HG02973 (cell line): Measurements from ENCODE around the gene ZSCAN10.

Experiments
- ATAC-seq: cut with Tn5 transposase; IDR thresholded peaks from one replicate; pipeline ENCODE4 v1.9.1; 2021; ENCODE audit warnings: moderate library complexity; ENCODE audit not compliant: unreplicated experiment

The ZSCAN10 gene

DNA sequence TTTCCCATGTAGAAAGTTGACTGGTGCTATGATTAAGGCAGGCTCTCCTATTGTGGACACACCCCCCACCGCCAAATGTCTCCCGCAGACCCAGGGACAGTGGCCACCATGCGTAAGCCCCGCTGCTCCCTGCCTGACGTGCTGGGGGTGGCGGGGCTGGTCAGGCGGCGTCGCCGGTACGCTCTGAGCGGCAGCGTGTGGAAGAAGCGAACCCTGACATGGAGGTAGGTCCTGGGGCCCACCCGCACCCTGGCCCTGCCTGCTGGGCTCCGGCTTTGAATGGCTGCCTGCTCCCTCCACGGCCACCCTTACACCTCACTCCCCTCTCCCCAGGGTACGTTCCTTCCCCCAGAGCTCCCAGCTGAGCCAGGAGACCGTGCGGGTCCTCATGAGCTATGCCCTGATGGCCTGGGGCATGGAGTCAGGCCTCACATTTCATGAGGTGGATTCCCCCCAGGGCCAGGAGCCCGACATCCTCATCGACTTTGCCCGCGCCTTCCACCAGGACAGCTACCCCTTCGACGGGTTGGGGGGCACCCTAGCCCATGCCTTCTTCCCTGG, 49.1 kb downstream of the ZSCAN10 start:
- no peak for ATAC-seq

DNA sequence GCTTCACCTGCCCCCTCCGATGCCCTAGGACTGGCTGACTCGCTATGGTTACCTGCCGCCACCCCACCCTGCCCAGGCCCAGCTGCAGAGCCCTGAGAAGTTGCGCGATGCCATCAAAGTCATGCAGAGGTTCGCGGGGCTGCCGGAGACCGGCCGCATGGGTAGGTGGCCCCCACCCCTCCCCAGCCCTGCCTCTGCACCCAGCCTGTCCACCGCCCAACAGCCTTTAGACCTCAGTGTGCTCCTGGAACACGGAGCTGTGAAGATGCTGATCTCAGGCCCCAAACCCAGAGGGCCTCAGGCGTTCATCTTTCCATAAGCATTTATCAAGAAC, 51.7 kb downstream of the ZSCAN10 start:
- ATAC-seq, result no peak

DNA sequence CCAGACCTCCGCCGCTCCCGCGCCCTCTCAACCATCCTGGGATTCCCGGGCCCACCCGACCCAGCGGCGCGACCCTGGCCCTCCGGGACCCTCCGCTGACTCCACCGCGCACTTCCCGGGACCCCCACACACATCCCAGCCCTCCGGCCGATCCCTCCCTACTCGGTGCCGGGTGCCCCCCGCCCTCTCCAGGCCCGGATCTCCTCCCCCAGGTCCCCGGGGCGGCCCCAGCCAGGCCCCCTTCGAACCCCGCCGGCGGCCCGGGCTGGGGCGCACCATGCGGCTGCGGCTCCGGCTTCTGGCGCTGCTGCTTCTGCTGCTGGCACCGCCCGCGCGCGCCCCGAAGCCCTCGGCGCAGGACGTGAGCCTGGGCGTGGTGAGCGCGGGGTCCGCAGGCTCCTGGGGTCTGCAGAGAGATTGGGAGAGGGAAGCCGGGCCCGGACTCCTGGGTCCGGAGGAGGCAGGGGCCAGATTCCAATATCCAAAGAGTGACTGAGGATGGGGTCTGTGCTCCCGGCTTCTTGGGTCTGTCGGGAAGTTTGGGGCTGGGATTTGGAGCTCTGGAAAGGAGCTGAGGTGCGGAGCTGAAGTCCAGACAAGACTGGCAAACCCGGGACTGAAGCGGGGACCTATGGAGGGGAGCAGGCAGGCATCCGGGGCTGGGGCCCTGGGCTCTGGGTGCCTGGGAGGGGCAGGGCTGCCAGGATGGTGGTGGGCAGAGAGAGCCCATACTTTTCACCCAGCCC, 52.3 kb downstream of the ZSCAN10 start:
- no peak for ATAC-seq

DNA sequence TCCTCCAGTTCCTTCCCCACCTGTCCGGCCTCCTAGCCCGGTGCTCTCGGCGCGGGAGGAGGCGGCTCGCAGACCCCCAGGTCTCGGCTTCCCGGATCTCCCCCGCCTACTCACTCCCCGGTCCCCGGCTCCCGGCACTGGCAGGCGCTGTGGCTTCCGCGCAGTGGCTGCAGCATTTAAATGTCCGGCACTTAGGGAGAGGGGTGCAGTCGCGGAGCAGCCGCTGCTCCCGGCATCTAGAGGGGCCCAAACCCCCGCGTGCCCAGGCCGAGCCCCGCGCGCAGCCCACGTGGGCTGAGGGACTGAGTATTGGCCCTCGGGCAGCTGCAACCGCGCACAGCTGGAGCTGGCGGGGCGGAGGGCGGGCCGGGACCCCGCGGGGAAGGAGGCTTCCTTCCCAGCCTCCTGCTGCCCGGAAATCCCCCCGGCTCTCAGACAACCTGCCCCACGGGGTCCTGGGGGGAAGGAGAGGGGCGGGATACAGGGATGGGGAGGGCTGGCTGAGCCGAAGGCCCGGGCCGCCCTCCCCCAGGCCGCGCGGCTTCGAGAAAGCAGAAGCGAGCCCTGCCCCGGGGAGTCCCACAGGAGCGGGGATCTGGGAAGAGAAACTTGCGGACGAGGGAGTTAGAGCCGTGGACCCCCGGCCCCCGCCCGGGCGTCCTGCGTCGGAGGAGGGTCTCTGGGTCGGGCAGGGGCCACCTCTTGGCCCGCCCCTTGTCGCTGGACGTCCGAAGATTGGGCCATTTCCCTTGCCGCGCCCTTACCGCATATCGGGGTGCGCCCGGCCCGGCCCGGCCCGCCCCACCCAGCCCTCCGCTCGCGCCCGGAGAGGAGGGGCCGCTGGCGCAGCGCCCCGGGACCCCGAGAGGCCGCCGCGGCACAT, 53.1 kb downstream of the ZSCAN10 start, which contains the start of gene MMP25:
MMP25 (plus strand) TSS at position 804 of the 883 bp plus-strand sequence. CDS start 357 bp downstream, outside the sequence.
- peak; percentile 47 for ATAC-seq

DNA sequence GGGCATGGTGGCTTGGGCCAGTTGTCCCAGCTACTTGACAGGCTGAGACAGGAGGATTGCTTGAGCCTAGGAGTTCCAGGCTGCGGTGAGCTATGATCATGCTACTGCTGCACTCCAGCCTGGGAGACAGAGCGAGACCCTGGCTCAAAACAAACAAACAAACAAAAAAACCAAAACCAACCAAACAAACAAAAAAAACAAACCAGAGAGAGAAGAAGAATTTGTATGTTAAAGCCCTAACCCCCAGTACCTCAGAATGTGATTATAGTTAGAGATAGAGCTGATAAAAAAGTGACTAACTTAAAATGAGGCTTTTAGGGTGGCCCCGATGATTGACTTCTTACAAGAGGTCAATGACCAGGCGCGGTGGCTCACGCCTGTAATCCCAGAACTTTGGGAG, 54.4 kb downstream of the ZSCAN10 start:
- ATAC-seq, result no peak

DNA sequence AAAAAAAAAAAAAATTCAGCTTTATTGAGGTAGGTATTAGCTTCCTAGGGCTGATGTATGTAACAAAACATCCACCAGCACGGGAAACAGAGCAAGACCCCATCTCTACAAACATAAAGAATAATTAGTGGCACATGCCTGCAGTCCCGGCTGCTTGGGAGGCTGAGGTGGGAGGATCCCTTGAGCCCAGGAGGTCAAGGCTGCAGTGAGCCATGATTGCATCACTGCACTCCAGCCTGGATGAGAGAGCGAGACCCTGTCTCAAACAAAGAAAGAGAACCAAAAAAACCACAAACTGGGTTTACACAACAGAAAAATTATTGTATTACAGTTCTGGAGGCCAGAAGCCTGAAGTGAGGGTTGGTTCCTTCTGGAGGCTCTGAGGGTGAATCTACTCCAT, 56.7 kb downstream of the ZSCAN10 start:
- ATAC-seq, result no peak

DNA sequence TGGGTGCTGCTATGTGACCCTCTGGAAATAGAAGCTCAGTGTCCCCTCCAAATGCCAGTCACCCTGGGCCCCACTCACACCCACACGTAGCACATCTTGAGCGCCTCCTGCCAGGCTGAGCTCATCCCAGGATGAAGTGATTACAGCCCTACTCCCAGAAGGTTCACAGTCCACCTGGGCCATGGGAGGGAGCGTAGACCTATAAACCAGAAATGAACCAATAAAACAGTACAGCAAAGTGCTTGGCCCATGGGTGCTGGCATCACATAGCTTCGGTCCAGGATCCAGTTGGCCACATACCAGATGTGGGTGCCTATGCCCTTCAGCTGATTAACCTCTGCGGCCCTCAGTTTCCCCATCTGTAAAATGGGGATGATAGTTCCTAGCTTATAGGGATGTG, 60.2 kb downstream of the ZSCAN10 start:
- ATAC-seq, result no peak
